ENCODE data around the gene SCEL.

- TF ChIP-seq CTCF (IDR thresholded peaks at IDR 0.05 in 4 of 5, conservative IDR thresholded peaks at IDR 0.05 in 1 of 5) (no peak), POLR2A (IDR thresholded peaks at IDR 0.05) (no peak)
These were observed 7.1 kb upstream of the SCEL start for GRCh38 chr13:77528414-77528813.

All from gastrocnemius medialis (tissue), 4 donors.